ENCODE measurements around the gene TRPM3.

The TRPM3 gene

GRCh38 chr9:70861797-70862196 is 259.6 kb downstream of the TRPM3 start:
- no peak for TF ChIP-seq CTCF (IDR thresholded peaks at IDR 0.05; ENCODE audit: borderline replicate concordance, insufficient read depth, low read depth, low read length)
- H3K4me3 ChIP-seq (ENCODE audit: low read depth, low read length), result no peak overlapping the region

- no peak overlapping the region for H3K4me3 ChIP-seq (ENCODE audit: low read depth, low read length)
- no peak for TF ChIP-seq CTCF (IDR thresholded peaks at IDR 0.05; ENCODE audit: borderline replicate concordance, insufficient read depth, low read depth, low read length)
Measured at GRCh38 chr9:70861376-70861775, 260.0 kb downstream of the TRPM3 start.

- H3K4me3 ChIP-seq (ENCODE audit: low read depth, low read length), result no peak overlapping the region
- no peak for TF ChIP-seq CTCF (IDR thresholded peaks at IDR 0.05; ENCODE audit: borderline replicate concordance, insufficient read depth, low read depth, low read length)
Measured at GRCh38 chr9:70859694-70860093, 261.7 kb downstream of the TRPM3 start.

GRCh38 chr9:70856411-70856810 is 265.0 kb downstream of the TRPM3 start:
- H3K4me3 ChIP-seq (ENCODE audit: low read depth, low read length), result no peak overlapping the region
- TF ChIP-seq CTCF (IDR thresholded peaks at IDR 0.05; ENCODE audit: borderline replicate concordance, insufficient read depth, low read depth, low read length), result no peak

- no peak overlapping the region for H3K4me3 ChIP-seq (ENCODE audit: low read depth, low read length)
- TF ChIP-seq CTCF (IDR thresholded peaks at IDR 0.05; ENCODE audit: borderline replicate concordance, insufficient read depth, low read depth, low read length), result no peak
Measured at GRCh38 chr9:70852711-70853240, 268.6 kb downstream of the TRPM3 start.

- H3K4me3 ChIP-seq (ENCODE audit: low read depth, low read length), result no peak overlapping the region
- no peak for TF ChIP-seq CTCF (IDR thresholded peaks at IDR 0.05; ENCODE audit: borderline replicate concordance, insufficient read depth, low read depth, low read length)
Measured at GRCh38 chr9:70840266-70840665, 281.2 kb downstream of the TRPM3 start.

- TF ChIP-seq CTCF (IDR thresholded peaks at IDR 0.05; ENCODE audit: borderline replicate concordance, insufficient read depth, low read depth, low read length), result no peak
- H3K4me3 ChIP-seq (ENCODE audit: low read depth, low read length), result no peak overlapping the region
Measured at GRCh38 chr9:70835323-70835722, 286.1 kb downstream of the TRPM3 start.
